Testis (tissue), 2 donors: ENCODE results near the gene ZFR2.

Source experiments
- POLR2A ChIP-seq: fragments of 450-650 bp; IDR thresholded peaks from one replicate; pipeline ENCODE4 v1.6.1; 2017; ENCODE audit warnings: antibody characterized with exemption, mild to moderate bottlenecking, moderate library complexity
- TF ChIP-seq, protein P1 (sequence below), 3 experiments: fragments of 450-650 bp in 2 of 3; fragments of 200-600 bp in 1 of 3; sonication (generic) in 1 of 3; IDR thresholded peaks; one replicate each; pipeline ENCODE4 v1.5.1; 2016 to 2019; ENCODE audit warnings: antibody characterized with exemption in 3 of 3, mild to moderate bottlenecking in 2 of 3, moderate library complexity in 1 of 3

- TF ChIP-seq, protein P1, sequence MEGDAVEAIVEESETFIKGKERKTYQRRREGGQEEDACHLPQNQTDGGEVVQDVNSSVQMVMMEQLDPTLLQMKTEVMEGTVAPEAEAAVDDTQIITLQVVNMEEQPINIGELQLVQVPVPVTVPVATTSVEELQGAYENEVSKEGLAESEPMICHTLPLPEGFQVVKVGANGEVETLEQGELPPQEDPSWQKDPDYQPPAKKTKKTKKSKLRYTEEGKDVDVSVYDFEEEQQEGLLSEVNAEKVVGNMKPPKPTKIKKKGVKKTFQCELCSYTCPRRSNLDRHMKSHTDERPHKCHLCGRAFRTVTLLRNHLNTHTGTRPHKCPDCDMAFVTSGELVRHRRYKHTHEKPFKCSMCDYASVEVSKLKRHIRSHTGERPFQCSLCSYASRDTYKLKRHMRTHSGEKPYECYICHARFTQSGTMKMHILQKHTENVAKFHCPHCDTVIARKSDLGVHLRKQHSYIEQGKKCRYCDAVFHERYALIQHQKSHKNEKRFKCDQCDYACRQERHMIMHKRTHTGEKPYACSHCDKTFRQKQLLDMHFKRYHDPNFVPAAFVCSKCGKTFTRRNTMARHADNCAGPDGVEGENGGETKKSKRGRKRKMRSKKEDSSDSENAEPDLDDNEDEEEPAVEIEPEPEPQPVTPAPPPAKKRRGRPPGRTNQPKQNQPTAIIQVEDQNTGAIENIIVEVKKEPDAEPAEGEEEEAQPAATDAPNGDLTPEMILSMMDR (IDR thresholded peaks at IDR 0.05) = no peak
- no peak for TF ChIP-seq POLR2A
These were observed 21.8 kb upstream of the ZFR2 start for GRCh38 chr19:3890591-3890990.
